Choroid plexus epithelial cell (primary cell): ENCODE measurements around the gene SLC51A.

ENCODE experiments used
- DNase-seq: peaks from one replicate; pipeline ENCODE4 v3.0.0-alpha.2; 2010; ENCODE audit warnings: low read depth
- H3K4me3 ChIP-seq: 2 replicates; pipeline ENCODE4 v1.5.1; 2011; ENCODE audit warnings: low read depth, mild to moderate bottlenecking, control low read depth, low read length, moderate library complexity
- TF ChIP-seq, protein P1 (sequence below): conservative IDR thresholded peaks from 2 replicates; pipeline ENCODE4 v1.5.1; 2011; ENCODE audit warnings: low read depth, mild to moderate bottlenecking, control low read depth, inconsistent platforms, low read length, moderate library complexity

Gene SLC51A

GRCh38 chr3:196184881-196185280 is 31.5 kb upstream of the SLC51A start:
- H3K4me3 ChIP-seq: no peak overlapping the region
- TF ChIP-seq, protein P1, sequence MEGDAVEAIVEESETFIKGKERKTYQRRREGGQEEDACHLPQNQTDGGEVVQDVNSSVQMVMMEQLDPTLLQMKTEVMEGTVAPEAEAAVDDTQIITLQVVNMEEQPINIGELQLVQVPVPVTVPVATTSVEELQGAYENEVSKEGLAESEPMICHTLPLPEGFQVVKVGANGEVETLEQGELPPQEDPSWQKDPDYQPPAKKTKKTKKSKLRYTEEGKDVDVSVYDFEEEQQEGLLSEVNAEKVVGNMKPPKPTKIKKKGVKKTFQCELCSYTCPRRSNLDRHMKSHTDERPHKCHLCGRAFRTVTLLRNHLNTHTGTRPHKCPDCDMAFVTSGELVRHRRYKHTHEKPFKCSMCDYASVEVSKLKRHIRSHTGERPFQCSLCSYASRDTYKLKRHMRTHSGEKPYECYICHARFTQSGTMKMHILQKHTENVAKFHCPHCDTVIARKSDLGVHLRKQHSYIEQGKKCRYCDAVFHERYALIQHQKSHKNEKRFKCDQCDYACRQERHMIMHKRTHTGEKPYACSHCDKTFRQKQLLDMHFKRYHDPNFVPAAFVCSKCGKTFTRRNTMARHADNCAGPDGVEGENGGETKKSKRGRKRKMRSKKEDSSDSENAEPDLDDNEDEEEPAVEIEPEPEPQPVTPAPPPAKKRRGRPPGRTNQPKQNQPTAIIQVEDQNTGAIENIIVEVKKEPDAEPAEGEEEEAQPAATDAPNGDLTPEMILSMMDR: no peak
- DNase-seq: no peak

DNA sequence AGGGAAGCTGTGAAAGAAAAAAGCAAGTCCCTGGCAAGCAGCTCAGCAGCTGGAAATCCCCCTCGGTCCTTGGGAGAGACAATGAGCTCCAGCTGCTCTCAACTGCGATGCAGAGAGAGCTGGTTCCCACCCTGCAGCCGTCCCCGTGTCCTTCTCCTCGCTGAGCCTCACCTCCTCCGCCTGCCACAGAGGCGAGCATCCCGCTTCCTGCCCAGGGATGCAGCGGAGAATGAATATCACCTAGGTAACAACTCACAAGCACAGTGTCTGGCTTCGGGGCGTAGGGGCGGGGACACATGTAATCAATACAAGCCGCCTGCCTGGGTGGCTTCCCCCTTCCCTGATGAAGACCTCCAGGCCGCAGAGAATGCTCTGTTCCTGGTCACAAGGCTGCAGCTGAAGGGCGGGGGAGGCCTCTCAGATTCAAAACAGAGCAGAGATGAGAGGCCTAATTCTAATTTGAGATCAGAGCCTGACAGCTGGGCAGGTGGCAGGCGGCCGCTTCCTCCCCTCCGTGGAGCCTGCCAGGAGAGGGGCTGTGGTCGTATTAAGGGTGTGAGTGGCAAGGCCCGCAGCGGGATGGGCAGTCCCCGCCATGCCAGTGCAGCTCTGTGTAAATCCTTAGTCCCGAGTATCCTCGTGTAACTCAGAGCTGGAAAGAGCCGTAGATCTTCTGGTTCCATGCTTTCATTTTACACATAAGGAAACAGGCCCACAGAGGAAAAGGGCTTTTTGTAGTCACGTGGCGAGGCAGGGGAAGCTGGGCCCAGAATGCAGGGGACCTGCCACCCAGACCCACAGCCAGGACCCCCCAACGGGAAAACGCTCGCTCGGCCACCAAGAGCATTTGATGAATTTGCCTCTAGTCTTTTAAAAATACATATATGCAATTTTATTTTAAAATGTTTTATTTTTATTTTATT is 29.4 kb upstream of the SLC51A start:
- DNase-seq: no peak
- H3K4me3 ChIP-seq: no peak overlapping the region
- TF ChIP-seq, protein P1: no peak

- no peak overlapping the region for H3K4me3 ChIP-seq
- TF ChIP-seq, protein P1: no peak
- DNase-seq: no peak
Measured at GRCh38 chr3:196189566-196190347, 26.6 kb upstream of the SLC51A start.

DNA sequence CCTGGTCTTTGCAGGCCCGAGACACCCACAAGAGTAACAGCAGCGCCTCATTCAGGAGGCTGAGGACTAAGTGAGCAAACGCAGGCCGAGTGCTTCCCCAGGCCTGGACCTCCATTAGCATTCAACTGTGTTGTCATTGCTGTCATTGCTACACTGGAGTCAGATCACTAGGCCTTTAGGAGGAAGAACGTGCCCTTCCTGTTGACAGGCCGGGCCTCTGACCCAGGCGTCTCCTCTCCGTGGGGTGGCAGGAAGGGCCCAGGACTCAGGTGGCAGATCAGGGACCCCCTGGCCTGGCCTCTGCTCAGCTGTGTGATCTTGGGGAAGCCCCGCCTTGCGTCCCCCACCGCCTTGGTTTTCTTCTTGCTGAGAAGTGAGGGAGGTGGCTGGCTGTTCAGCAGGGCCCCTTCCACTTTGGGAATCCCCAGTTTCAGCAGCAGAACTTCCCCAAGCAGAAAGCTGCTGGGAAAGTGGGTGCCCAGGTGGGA is 24.3 kb upstream of the SLC51A start:
- DNase-seq: no peak
- H3K4me3 ChIP-seq: no peak overlapping the region
- TF ChIP-seq, protein P1: peak; percentile 34

- no peak for DNase-seq
- no peak overlapping the region for H3K4me3 ChIP-seq
- TF ChIP-seq, protein P1: no peak
Measured at GRCh38 chr3:196192524-196193051, 23.7 kb upstream of the SLC51A start.

DNA sequence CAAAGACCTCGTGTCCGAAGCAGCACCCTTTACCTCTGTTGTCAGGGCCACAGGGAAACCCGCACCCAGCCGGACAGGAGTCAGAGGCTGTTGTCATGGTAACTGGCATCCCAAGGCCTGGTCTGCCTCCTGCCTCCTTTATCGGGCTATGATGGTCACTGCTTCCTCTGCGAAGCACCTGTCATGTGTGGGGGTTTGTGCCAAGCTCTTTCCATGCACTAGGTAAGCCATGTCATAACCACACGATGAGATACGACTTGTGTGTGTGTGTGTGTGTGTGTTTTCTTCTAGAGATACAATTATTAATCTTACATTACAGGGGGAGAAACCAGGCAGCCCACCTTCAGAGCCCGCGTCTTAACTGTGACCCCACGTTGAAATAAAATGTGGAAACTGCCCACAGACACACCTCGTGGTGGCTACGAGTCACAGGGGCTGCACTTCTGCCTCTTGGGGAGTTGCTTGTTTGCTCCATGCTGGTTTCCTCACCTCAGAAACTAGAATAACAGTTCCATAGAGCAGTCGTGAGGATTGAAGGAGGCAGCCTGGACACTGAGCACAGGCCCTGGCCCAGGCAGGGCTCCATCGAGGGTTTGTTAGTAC is 23.1 kb upstream of the SLC51A start:
- TF ChIP-seq, protein P1: no peak
- H3K4me3 ChIP-seq: no peak overlapping the region
- DNase-seq: no peak
